Measurements from ENCODE around the gene ATL2.
A peak's percentile ranks its signal among the peaks of the same experiment; 100 is the strongest.

The ATL2 gene

DNA sequence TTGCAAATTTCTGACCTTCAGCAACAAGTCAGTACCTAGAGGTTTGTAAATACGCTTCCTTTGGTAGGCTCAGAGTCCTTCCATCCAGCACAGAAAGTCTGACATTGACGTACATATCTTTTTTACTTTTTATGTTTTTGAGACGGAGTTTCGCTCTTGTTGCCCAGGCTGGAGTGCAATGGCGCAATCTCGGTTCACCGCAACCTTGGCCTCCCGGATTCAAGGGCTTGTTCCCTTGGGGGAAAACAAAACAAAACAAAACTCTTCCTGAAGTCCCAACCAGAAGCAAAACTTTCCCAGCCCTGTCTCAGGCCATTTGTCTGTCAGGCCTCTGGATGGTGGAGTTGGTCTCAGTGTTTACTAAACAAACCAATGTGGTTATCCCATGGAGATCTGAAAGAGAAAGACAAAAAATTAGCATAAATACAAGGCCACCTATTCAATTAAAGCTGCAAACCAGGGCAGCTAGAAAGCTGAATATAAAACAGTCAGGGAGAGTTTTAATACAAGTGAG, 29.6 kb upstream of the ATL2 start:
- no peak overlapping the region for H3K4me3 ChIP-seq (ENCODE audit: control insufficient read depth, low read depth, low read length)
- TF ChIP-seq, protein P1, sequence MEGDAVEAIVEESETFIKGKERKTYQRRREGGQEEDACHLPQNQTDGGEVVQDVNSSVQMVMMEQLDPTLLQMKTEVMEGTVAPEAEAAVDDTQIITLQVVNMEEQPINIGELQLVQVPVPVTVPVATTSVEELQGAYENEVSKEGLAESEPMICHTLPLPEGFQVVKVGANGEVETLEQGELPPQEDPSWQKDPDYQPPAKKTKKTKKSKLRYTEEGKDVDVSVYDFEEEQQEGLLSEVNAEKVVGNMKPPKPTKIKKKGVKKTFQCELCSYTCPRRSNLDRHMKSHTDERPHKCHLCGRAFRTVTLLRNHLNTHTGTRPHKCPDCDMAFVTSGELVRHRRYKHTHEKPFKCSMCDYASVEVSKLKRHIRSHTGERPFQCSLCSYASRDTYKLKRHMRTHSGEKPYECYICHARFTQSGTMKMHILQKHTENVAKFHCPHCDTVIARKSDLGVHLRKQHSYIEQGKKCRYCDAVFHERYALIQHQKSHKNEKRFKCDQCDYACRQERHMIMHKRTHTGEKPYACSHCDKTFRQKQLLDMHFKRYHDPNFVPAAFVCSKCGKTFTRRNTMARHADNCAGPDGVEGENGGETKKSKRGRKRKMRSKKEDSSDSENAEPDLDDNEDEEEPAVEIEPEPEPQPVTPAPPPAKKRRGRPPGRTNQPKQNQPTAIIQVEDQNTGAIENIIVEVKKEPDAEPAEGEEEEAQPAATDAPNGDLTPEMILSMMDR (conservative IDR thresholded peaks at IDR 0.05; ENCODE audit: control insufficient read depth, insufficient read depth, low read depth, low read length) = no peak
- peak; percentile 52 for DNase-seq (ENCODE audit: low read depth)

DNA sequence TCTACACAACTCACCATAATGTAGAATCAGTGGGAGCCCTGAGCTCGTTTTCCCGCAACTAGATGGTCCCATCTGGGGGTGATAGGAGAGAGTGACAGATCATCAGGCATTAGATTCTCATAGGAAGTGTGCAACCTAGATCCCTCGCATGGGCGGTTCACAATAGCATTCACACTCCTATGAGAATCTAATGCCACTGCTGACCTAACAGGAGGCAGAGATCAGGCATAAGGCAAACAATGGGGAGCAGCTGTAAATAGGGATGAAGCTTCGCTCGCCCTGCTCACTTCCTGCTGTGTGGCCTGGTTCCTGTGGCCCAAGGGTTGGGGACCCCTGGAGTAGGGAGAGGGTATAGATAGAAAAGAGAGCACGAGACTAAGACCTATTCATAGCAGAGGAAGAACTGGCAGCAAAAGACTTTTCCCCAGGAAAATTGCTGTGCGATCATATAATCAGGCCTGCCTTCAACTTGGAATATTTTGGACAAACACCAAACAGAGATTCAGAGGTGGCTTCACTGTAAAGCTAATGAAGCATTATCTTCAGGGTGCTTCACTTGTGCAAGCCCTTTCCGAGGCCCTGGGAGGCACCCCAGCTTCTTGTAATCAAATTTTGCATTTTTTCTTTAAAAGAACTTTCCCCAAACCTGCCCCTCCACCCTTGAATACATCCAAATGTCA, 29.0 kb upstream of the ATL2 start:
- no peak for DNase-seq (ENCODE audit: low read depth)
- no peak overlapping the region for H3K4me3 ChIP-seq (ENCODE audit: control insufficient read depth, low read depth, low read length)
- TF ChIP-seq, protein P1 (conservative IDR thresholded peaks at IDR 0.05; ENCODE audit: control insufficient read depth, insufficient read depth, low read depth, low read length) = no peak

GRCh38 chr2:38400513-38400912, 23.4 kb upstream of the ATL2 start:
- TF ChIP-seq, protein P1 (conservative IDR thresholded peaks at IDR 0.05; ENCODE audit: control insufficient read depth, insufficient read depth, low read depth, low read length) = no peak
- DNase-seq (ENCODE audit: low read depth) = no peak
- H3K4me3 ChIP-seq (ENCODE audit: control insufficient read depth, low read depth, low read length) = no peak overlapping the region

DNA sequence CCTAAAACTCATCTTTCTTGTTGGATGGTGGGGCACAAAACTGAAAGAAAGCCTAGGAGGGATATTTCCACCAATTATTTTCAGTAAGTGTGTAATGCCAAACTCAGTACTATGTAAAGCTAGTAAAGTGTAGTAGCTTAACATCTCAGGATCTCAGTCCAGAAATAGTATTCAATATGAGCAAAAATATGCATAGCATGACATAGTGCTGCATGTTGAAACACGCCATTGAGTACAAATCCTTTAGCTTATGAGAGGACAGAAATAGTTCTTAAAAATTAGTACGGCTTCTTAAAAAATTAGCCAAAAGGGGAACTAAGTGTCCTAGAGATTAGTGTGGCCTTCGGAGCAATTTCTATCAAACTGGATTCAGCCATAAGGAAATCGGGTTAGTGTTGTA, 21.7 kb upstream of the ATL2 start:
- H3K4me3 ChIP-seq (ENCODE audit: control insufficient read depth, low read depth, low read length) = no peak overlapping the region
- TF ChIP-seq, protein P1 (conservative IDR thresholded peaks at IDR 0.05; ENCODE audit: control insufficient read depth, insufficient read depth, low read depth, low read length) = no peak
- no peak for DNase-seq (ENCODE audit: low read depth)

- no peak overlapping the region for H3K4me3 ChIP-seq (ENCODE audit: control insufficient read depth, low read depth, low read length)
- no peak for DNase-seq (ENCODE audit: low read depth)
- TF ChIP-seq, protein P1 (conservative IDR thresholded peaks at IDR 0.05; ENCODE audit: control insufficient read depth, insufficient read depth, low read depth, low read length) = no peak
Observed at GRCh38 chr2:38394903-38395341, 17.8 kb upstream of the ATL2 start.

GRCh38 chr2:38394041-38394440, 17.0 kb upstream of the ATL2 start:
- H3K4me3 ChIP-seq (ENCODE audit: control insufficient read depth, low read depth, low read length) = no peak overlapping the region
- TF ChIP-seq, protein P1 (conservative IDR thresholded peaks at IDR 0.05; ENCODE audit: control insufficient read depth, insufficient read depth, low read depth, low read length) = no peak
- DNase-seq (ENCODE audit: low read depth) = no peak

Measured in fibroblast of mammary gland (primary cell).